Testis (tissue), 3 donors: ENCODE results near the gene SLF2. TPM values are rescaled to one million over a fixed set of nuclear protein-coding genes. Genes with fewer than 3 reads are reported as not detected.

ENCODE experiments used
- DNase-seq: peaks from one replicate; pipeline ENCODE4 v3.0.0-alpha.2; 2019
- H3K27ac ChIP-seq, 2 donors: fragments of 200-600 bp; sonication (generic); one replicate each; pipeline ENCODE4 v1.5.1; 2019
- H3K27me3 ChIP-seq: fragments of 200-600 bp; sonication (generic); one replicate; pipeline ENCODE4 v1.5.1; 2019
- H3K36me3 ChIP-seq: fragments of 200-600 bp; sonication (generic); one replicate; pipeline ENCODE4 v1.5.1; 2017; ENCODE audit warnings: low read depth; ENCODE audit errors: missing control alignments
- H3K4me1 ChIP-seq: fragments of 200-600 bp; sonication (generic); one replicate; pipeline ENCODE4 v1.5.1; 2019
- H3K4me3 ChIP-seq, 2 donors: fragments of 200-600 bp; sonication (generic); one replicate each; pipeline ENCODE4 v1.5.1; 2017 to 2019
- H3K9me3 ChIP-seq: fragments of 200-600 bp; sonication (generic); one replicate; pipeline ENCODE4 v1.5.1; 2017
- CTCF ChIP-seq, 3 experiments: fragments of 450-650 bp in 2 of 3; fragments of 200-600 bp in 1 of 3; sonication (generic) in 1 of 3; IDR thresholded peaks; one replicate each; pipeline ENCODE4 v1.5.1; 2016 to 2019; ENCODE audit warnings: antibody characterized with exemption in 3 of 3, mild to moderate bottlenecking in 2 of 3, moderate library complexity in 1 of 3
- POLR2A ChIP-seq: fragments of 450-650 bp; IDR thresholded peaks from one replicate; pipeline ENCODE4 v1.6.1; 2017; ENCODE audit warnings: antibody characterized with exemption, mild to moderate bottlenecking, moderate library complexity
- WGBS, 2 donors: methylation state at CpG; one replicate each; pipeline ENCODE4 v1.1.5; 2018; 5-methylcytosine and 5-hydroxymethylcytosine counted together
- intact Hi-C: fragments of 100-400 bp; cut with DNase I; formaldehyde crosslinking; loops from one replicate; pipeline ENCODE4 v1.15.1; 2023; ENCODE audit warnings: low total_unique reads
- polyA plus RNA-seq: library from polyadenylated mRNA; stranded (reverse); fragments of 350-450 nt; fragmentation: Illumina TruSeq; extraction: RNeasy Lipid Tissue Mini Kit (QIAGEN cat#74804); gene quantifications from one replicate; pipeline ENCODE4 v1.2.3, GENCODE V29; 2014; ENCODE audit warnings: low read depth, low replicate concordance; ENCODE audit not compliant: insufficient read depth
- total RNA-seq, 2 donors: library from RNA; depleted of rRNA; stranded (reverse); fragments of >200 nt; gene quantifications; one replicate each; pipeline ENCODE4 v1.2.3, GENCODE V29; 2016

SLF2 gene
- total and polyA plus RNA-seq, 3 donors from 2014 or later: 42.6 to 171 (median 150) TPM

DNA sequence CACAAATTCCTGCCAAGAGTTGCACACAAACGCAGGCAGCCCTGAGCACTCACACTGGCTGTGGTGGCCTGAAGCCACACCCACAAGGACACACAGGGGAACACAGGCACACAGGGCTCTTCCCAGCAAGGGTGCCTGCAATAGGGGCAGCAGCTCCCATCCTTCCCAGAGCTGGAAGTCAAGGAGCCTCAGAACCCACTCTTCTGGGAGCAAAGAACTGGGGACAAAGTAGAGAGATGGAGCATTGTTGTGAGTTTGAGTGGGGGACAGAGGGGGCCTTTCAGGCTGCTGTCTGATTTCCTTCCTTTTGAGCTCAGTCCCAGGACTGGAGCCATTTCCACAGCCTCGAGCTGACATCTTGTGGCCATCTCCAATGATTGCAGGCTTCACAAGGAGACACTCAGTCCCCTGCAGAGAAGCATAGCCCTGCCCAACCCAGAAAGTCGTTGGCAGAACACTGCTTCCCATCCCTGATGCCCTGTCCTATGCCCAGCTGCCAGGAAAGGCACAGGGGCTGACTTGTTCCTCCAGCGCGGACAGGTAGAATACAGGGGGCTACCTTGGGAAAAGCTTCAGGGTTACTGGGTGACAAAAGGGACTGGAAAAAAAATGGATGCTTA lies 34.4 kb upstream of the SLF2 start:
- H3K27me3 ChIP-seq: no peaks in the 10 kb centered on the region
- H3K4me1 ChIP-seq: peaks cover 31% of the 10 kb centered on the region
- H3K9me3 ChIP-seq: no peaks in the 10 kb centered on the region
- peak; percentile 77 for DNase-seq
- intact Hi-C loops: no loop called here
- no peak overlapping the region for H3K4me3 ChIP-seq
- H3K36me3 ChIP-seq: no peaks in the 10 kb centered on the region
- WGBS, 2 donors: 22 to 49% methylated on average over 3 to 5 of the region's 5 CpGs
- TF ChIP-seq POLR2A: no peak
- peak; percentile 58 to 63 (median 62) for TF ChIP-seq CTCF (IDR thresholded peaks at IDR 0.05)
- no peak overlapping the region for H3K27ac ChIP-seq

DNA sequence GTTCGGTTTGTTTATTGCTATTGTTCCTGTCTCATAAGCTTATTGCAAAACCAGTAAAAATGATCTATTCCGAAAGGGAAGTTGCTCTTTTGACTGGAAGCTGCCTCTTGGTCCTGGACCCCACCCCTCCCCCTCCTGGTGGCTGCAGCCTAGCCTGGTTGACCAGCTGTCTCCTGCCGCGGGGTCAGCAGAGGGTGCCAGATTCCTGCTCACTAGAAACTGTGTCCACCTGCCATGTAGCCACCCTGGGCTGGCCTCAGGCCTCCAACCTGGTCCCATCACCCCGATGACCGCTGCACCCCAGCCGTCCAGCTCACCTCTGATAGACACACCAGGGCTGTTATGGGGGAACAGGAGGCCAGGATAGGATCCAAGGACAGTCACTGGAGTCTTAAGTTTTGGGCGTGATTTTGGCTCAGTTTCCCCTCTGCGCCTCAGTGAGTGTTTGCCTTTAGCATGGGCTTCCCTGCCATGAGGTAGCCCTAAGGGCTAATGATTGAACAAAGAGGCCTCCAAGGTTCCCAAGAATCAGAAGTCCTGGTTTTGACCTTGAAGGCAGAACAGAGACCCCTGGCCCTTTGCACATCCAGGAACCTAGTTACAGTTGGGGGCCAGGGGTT lies 32.9 kb upstream of the SLF2 start:
- H3K36me3 ChIP-seq: no peaks in the 10 kb centered on the region
- 75 to 85% methylated on average over 9 of the region's 9 CpGs for WGBS, 2 donors
- intact Hi-C loops: no loop called here
- peaks cover 31% of the 10 kb centered on the region for H3K4me1 ChIP-seq
- no peaks in the 10 kb centered on the region for H3K27me3 ChIP-seq
- TF ChIP-seq POLR2A (no peak), CTCF (IDR thresholded peaks at IDR 0.05) (no peak)
- H3K27ac ChIP-seq: no peak overlapping the region
- DNase-seq: peak; percentile 59
- H3K9me3 ChIP-seq: no peaks in the 10 kb centered on the region
- H3K4me3 ChIP-seq: no peak overlapping the region

GRCh38 chr10:100881556-100882213 lies 31.1 kb upstream of the SLF2 start:
- intact Hi-C loops: no loop called here
- no peak overlapping the region for H3K4me3 ChIP-seq
- no peaks in the 10 kb centered on the region for H3K27me3 ChIP-seq
- H3K4me1 ChIP-seq: peaks cover 42% of the 10 kb centered on the region
- H3K36me3 ChIP-seq: no peaks in the 10 kb centered on the region
- DNase-seq: peak; percentile 33
- 35 to 63% methylated on average over 5 of the region's 5 CpGs for WGBS, 2 donors
- peak overlapping the region; percentile 6 to 65 for H3K27ac ChIP-seq
- TF ChIP-seq POLR2A (no peak), CTCF (IDR thresholded peaks at IDR 0.05) (no peak)
- H3K9me3 ChIP-seq: no peaks in the 10 kb centered on the region

GRCh38 chr10:100882252-100882651 lies 30.5 kb upstream of the SLF2 start:
- H3K27ac ChIP-seq: peak overlapping the region in 1 of 2 donors; percentile 65
- H3K36me3 ChIP-seq: no peaks in the 10 kb centered on the region
- no peak overlapping the region for H3K4me3 ChIP-seq
- no peak for TF ChIP-seq POLR2A
- no peak for TF ChIP-seq CTCF (IDR thresholded peaks at IDR 0.05)
- peaks cover 43% of the 10 kb centered on the region for H3K4me1 ChIP-seq
- H3K9me3 ChIP-seq: no peaks in the 10 kb centered on the region
- no peaks in the 10 kb centered on the region for H3K27me3 ChIP-seq
- intact Hi-C loops: no loop called here
- 59% methylated on average over 8 of the region's 8 CpGs for WGBS, 2 donors
- no peak for DNase-seq
